A673 (cell line): Measurements from ENCODE around the gene FKBP8.

Experiments used
- CTCF ChIP-seq: fragments of 300-800, 200-600 bp; sonication (generic); conservative IDR thresholded peaks from 2 replicates; pipeline ENCODE4 v1.5.1; 2017; ENCODE audit warnings: low read depth, mild to moderate bottlenecking, antibody characterized with exemption, low read length, moderate library complexity, mixed read lengths
- EZH2 ChIP-seq: fragments of 200-600 bp; sonication (generic); IDR thresholded peaks from 2 replicates; pipeline ENCODE4 v1.6.1; 2017; ENCODE audit warnings: borderline replicate concordance, low read depth, mild to moderate bottlenecking, mixed read lengths, antibody characterized with exemption, low read length; ENCODE audit not compliant: poor library complexity, severe bottlenecking

- TF ChIP-seq CTCF (no peak), EZH2 (no peak)
These were observed 51.1 kb downstream of the FKBP8 start for GRCh38 chr19:18491995-18492953.
